ENCODE data around the gene NPFF. TPM values are rescaled to one million over a fixed set of nuclear protein-coding genes. Genes with fewer than 3 reads are reported as not detected.
A peak's percentile ranks its signal among the peaks of the same experiment; 100 is the strongest.

NPFF gene
- total and polyA plus RNA-seq, 2 of the 13 experiments (the other 11 are each of a cell fraction or from before 2014, with no cell fraction given): not detected

DNA sequence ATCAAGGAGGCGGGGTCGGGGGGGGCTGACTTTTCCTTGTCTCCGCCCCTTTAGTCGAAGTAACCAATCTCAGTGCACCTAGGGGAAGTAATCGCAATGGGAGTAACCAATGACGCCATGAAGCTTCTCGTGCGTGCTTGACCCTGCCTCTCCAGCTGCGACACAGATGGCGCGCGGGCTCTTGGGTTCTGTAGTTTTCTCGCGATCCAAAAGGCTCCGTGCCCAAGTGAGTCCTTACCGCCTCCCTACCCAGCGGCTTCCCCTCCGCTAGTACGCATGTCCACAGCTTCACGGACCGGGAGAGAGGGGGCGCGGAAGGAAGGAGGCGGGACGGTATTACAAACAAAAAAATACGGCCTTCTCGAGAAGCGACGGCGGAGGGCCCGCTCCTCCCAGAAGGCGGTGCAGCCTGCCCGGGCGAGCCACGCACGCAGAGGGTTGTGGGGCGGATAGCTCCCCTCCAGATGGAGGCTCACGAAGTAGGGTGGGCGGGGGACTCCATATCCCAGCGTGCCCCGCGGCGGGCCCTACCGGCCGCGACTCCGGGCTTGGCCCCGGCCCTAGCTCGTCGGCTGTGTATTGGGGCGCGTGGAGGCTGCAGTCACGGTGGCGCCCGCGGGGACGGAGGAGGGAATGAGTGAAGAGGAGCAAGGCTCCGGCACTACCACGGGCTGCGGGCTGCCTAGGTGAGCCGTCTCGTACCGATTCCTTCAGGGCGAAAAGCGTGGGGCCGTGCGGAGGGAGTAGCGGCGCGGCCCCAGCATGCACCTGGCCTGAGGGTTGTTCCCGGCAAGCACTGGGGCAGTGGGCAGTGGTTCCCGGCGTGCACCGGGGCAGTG is 6.3 kb downstream of the NPFF start, which contains the start of gene TARBP2 (continued):
- TF ChIP-seq, protein P1, sequence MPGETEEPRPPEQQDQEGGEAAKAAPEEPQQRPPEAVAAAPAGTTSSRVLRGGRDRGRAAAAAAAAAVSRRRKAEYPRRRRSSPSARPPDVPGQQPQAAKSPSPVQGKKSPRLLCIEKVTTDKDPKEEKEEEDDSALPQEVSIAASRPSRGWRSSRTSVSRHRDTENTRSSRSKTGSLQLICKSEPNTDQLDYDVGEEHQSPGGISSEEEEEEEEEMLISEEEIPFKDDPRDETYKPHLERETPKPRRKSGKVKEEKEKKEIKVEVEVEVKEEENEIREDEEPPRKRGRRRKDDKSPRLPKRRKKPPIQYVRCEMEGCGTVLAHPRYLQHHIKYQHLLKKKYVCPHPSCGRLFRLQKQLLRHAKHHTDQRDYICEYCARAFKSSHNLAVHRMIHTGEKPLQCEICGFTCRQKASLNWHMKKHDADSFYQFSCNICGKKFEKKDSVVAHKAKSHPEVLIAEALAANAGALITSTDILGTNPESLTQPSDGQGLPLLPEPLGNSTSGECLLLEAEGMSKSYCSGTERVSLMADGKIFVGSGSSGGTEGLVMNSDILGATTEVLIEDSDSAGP (CRISPR knock-in tag; IDR thresholded peaks at IDR 0.05; ENCODE audit: borderline replicate concordance): peak; percentile 85; the same call in 1 of the 2 replicates
- TF ChIP-seq, protein P2, sequence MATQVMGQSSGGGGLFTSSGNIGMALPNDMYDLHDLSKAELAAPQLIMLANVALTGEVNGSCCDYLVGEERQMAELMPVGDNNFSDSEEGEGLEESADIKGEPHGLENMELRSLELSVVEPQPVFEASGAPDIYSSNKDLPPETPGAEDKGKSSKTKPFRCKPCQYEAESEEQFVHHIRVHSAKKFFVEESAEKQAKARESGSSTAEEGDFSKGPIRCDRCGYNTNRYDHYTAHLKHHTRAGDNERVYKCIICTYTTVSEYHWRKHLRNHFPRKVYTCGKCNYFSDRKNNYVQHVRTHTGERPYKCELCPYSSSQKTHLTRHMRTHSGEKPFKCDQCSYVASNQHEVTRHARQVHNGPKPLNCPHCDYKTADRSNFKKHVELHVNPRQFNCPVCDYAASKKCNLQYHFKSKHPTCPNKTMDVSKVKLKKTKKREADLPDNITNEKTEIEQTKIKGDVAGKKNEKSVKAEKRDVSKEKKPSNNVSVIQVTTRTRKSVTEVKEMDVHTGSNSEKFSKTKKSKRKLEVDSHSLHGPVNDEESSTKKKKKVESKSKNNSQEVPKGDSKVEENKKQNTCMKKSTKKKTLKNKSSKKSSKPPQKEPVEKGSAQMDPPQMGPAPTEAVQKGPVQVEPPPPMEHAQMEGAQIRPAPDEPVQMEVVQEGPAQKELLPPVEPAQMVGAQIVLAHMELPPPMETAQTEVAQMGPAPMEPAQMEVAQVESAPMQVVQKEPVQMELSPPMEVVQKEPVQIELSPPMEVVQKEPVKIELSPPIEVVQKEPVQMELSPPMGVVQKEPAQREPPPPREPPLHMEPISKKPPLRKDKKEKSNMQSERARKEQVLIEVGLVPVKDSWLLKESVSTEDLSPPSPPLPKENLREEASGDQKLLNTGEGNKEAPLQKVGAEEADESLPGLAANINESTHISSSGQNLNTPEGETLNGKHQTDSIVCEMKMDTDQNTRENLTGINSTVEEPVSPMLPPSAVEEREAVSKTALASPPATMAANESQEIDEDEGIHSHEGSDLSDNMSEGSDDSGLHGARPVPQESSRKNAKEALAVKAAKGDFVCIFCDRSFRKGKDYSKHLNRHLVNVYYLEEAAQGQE (IDR thresholded peaks at IDR 0.05; ENCODE audit: borderline replicate concordance in 1 of 2, low read depth in 1 of 2, low read length in 2 of 2): no peak
- TF ChIP-seq EP300 (IDR thresholded peaks at IDR 0.05; ENCODE audit: low read depth in 2 of 2, low read length in 2 of 2) (0 out of 4 replicates have a peak, but pooled peaks of 1 of the 2 experiments have one; percentile 5), EP300 (CRISPR knock-in tag; IDR thresholded peaks at IDR 0.05; ENCODE audit: borderline replicate concordance) (no peak), ATF4 (CRISPR knock-in tag; IDR thresholded peaks at IDR 0.05) (0 out of 4 replicates have a peak, but pooled peaks of 1 of the 2 experiments have one; percentile 39), ARNT (IDR thresholded peaks at IDR 0.05) (no peak), SP1 (IDR thresholded peaks at IDR 0.05) (no peak), SP1 (CRISPR knock-in tag; IDR thresholded peaks at IDR 0.05) (peak; percentile 89), E2F5 (CRISPR knock-in tag; conservative IDR thresholded peaks at IDR 0.05) (no peak; the same call in 1 of the 2 replicates), SIX4 (CRISPR knock-in tag; IDR thresholded peaks at IDR 0.05) (no peak), ARID5B (CRISPR knock-in tag; IDR thresholded peaks at IDR 0.05) (peak; percentile 37; the same call in 1 of the 2 replicates)
- TF ChIP-seq, protein P3, sequence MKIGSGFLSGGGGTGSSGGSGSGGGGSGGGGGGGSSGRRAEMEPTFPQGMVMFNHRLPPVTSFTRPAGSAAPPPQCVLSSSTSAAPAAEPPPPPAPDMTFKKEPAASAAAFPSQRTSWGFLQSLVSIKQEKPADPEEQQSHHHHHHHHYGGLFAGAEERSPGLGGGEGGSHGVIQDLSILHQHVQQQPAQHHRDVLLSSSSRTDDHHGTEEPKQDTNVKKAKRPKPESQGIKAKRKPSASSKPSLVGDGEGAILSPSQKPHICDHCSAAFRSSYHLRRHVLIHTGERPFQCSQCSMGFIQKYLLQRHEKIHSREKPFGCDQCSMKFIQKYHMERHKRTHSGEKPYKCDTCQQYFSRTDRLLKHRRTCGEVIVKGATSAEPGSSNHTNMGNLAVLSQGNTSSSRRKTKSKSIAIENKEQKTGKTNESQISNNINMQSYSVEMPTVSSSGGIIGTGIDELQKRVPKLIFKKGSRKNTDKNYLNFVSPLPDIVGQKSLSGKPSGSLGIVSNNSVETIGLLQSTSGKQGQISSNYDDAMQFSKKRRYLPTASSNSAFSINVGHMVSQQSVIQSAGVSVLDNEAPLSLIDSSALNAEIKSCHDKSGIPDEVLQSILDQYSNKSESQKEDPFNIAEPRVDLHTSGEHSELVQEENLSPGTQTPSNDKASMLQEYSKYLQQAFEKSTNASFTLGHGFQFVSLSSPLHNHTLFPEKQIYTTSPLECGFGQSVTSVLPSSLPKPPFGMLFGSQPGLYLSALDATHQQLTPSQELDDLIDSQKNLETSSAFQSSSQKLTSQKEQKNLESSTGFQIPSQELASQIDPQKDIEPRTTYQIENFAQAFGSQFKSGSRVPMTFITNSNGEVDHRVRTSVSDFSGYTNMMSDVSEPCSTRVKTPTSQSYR (CRISPR knock-in tag; IDR thresholded peaks at IDR 0.05; ENCODE audit: borderline replicate concordance): no peak; the same call in 1 of the 2 replicates
